Liver (tissue), 3 donors: ENCODE results near the gene GALR2.

Source experiments
- EGR1 ChIP-seq, 2 donors: IDR thresholded peaks; 2 replicates each; pipeline ENCODE4 v1.6.1; 2016 to 2018; ENCODE audit warnings: antibody characterized with exemption in 2 of 2, low read depth in 2 of 2
- GABPA ChIP-seq, 2 donors: IDR thresholded peaks in 1 of 2; conservative IDR thresholded peaks in 1 of 2; 2 replicates each; pipeline ENCODE4 v1.6.1; 2016; ENCODE audit warnings: antibody characterized with exemption in 2 of 2, mild to moderate bottlenecking in 1 of 2, moderate library complexity in 1 of 2
- HNF4A ChIP-seq, 2 donors: conservative IDR thresholded peaks; 2 replicates each; pipeline ENCODE4 v1.6.1; 2016; ENCODE audit warnings: antibody characterized with exemption in 2 of 2, mild to moderate bottlenecking in 2 of 2
- RAD21 ChIP-seq, 2 donors: IDR thresholded peaks; 2 replicates each; pipeline ENCODE4 v1.6.1; 2016; ENCODE audit warnings: antibody characterized with exemption in 2 of 2, mild to moderate bottlenecking in 2 of 2
- RXRA ChIP-seq, 2 donors: IDR thresholded peaks; 2 replicates each; pipeline ENCODE4 v1.6.1; 2017 to 2018; ENCODE audit warnings: antibody characterized with exemption in 2 of 2, mild to moderate bottlenecking in 1 of 2
- SP1 ChIP-seq: IDR thresholded peaks from 2 replicates; pipeline ENCODE4 v1.6.1; 2018; ENCODE audit warnings: antibody characterized with exemption, mild to moderate bottlenecking
- TF ChIP-seq, protein P1 (sequence below): IDR thresholded peaks from 2 replicates; pipeline ENCODE4 v1.6.1; 2016; ENCODE audit warnings: antibody characterized with exemption, mild to moderate bottlenecking
- TF ChIP-seq, protein P2 (sequence below): IDR thresholded peaks from 2 replicates; pipeline ENCODE4 v1.6.1; 2016; ENCODE audit warnings: antibody characterized with exemption
- TF ChIP-seq, protein P3 (sequence below): fragments of 150-350 bp; IDR thresholded peaks from 2 replicates; pipeline ENCODE4 v1.5.1; 2017; ENCODE audit warnings: improper control_type of control experiment, low read depth, low read length; ENCODE audit not compliant: missing input control
- donor health status: healthy.
- donor health status: healthy.

DNA sequence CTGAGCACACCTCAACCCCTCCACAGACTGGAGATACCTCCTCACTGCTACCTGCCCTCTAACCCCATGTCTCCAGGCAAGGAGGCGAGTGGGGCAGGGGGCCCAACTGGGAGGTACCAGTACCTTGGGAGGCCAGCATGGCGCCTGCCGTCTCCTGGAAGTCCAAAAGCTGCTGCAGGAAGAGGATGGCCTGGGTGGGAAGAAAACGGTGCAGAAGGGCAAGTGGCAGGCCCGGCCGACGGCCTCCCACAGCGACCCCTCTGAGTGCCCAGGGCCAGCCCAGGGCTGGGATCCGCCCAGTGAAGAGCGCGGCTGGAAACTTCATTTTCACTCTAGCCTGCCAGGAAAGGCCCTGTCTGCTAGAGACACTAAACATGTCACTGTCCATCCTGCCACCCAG is 12.9 kb downstream of the GALR2 start:
- TF ChIP-seq GABPA (IDR thresholded peaks at IDR 0.05 in 1 of 2, conservative IDR thresholded peaks at IDR 0.05 in 1 of 2) (no peak), RXRA (IDR thresholded peaks at IDR 0.05) (no peak), HNF4A (conservative IDR thresholded peaks at IDR 0.05) (no peak), SP1 (no peak), EGR1 (IDR thresholded peaks at IDR 0.05; ENCODE audit: low read depth in 2 of 2) (no peak), RAD21 (IDR thresholded peaks at IDR 0.05) (no peak)
- TF ChIP-seq, protein P1, sequence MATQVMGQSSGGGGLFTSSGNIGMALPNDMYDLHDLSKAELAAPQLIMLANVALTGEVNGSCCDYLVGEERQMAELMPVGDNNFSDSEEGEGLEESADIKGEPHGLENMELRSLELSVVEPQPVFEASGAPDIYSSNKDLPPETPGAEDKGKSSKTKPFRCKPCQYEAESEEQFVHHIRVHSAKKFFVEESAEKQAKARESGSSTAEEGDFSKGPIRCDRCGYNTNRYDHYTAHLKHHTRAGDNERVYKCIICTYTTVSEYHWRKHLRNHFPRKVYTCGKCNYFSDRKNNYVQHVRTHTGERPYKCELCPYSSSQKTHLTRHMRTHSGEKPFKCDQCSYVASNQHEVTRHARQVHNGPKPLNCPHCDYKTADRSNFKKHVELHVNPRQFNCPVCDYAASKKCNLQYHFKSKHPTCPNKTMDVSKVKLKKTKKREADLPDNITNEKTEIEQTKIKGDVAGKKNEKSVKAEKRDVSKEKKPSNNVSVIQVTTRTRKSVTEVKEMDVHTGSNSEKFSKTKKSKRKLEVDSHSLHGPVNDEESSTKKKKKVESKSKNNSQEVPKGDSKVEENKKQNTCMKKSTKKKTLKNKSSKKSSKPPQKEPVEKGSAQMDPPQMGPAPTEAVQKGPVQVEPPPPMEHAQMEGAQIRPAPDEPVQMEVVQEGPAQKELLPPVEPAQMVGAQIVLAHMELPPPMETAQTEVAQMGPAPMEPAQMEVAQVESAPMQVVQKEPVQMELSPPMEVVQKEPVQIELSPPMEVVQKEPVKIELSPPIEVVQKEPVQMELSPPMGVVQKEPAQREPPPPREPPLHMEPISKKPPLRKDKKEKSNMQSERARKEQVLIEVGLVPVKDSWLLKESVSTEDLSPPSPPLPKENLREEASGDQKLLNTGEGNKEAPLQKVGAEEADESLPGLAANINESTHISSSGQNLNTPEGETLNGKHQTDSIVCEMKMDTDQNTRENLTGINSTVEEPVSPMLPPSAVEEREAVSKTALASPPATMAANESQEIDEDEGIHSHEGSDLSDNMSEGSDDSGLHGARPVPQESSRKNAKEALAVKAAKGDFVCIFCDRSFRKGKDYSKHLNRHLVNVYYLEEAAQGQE: no peak
- TF ChIP-seq, protein P2, sequence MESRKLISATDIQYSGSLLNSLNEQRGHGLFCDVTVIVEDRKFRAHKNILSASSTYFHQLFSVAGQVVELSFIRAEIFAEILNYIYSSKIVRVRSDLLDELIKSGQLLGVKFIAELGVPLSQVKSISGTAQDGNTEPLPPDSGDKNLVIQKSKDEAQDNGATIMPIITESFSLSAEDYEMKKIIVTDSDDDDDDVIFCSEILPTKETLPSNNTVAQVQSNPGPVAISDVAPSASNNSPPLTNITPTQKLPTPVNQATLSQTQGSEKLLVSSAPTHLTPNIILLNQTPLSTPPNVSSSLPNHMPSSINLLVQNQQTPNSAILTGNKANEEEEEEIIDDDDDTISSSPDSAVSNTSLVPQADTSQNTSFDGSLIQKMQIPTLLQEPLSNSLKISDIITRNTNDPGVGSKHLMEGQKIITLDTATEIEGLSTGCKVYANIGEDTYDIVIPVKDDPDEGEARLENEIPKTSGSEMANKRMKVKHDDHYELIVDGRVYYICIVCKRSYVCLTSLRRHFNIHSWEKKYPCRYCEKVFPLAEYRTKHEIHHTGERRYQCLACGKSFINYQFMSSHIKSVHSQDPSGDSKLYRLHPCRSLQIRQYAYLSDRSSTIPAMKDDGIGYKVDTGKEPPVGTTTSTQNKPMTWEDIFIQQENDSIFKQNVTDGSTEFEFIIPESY: no peak
- TF ChIP-seq, protein P3, sequence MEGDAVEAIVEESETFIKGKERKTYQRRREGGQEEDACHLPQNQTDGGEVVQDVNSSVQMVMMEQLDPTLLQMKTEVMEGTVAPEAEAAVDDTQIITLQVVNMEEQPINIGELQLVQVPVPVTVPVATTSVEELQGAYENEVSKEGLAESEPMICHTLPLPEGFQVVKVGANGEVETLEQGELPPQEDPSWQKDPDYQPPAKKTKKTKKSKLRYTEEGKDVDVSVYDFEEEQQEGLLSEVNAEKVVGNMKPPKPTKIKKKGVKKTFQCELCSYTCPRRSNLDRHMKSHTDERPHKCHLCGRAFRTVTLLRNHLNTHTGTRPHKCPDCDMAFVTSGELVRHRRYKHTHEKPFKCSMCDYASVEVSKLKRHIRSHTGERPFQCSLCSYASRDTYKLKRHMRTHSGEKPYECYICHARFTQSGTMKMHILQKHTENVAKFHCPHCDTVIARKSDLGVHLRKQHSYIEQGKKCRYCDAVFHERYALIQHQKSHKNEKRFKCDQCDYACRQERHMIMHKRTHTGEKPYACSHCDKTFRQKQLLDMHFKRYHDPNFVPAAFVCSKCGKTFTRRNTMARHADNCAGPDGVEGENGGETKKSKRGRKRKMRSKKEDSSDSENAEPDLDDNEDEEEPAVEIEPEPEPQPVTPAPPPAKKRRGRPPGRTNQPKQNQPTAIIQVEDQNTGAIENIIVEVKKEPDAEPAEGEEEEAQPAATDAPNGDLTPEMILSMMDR: no peak
